Mesenteric fat pad (tissue), 1 donor: ENCODE data around the gene PTPN14. TPM values are rescaled to one million over a fixed set of nuclear protein-coding genes. Genes with fewer than 3 reads are reported as not detected.
"Not testable (repeated sequence)": the region's sequence is repeated elsewhere in the genome, so short reads cannot be mapped to it uniquely, and the experiment has no call there.

Experiments used
- DNase-seq: peaks from one replicate; pipeline ENCODE4 v3.0.0-alpha.2; 2020; ENCODE audit warnings: low spot score
- total RNA-seq: library from RNA; stranded (reverse); fragmentation: NEBNext Ultra II Directional; extraction: Animal tissue kit (Norgen Biotek cat#: 25700); gene quantifications from one replicate; pipeline ENCODE4 v1.2.1, GENCODE V29; 2021
- donor health status: DM: yes; HTN: yes; CAD: no.

Gene PTPN14
- total RNA-seq, 1 donor from 2014 or later, result 47.6 TPM

- DNase-seq, result no peak
These were observed 148.0 kb downstream of the PTPN14 start for GRCh38 chr1:214403431-214403830.

- no peak for DNase-seq
These were observed 148.8 kb downstream of the PTPN14 start for GRCh38 chr1:214402613-214403083.

GRCh38 chr1:214401666-214402065 is 149.7 kb downstream of the PTPN14 start:
- no peak for DNase-seq

GRCh38 chr1:214400131-214400530 is 151.3 kb downstream of the PTPN14 start:
- DNase-seq, result no peak

- DNase-seq, result no peak
These were observed 152.9 kb downstream of the PTPN14 start for GRCh38 chr1:214398490-214398889.

GRCh38 chr1:214397497-214397896 is 153.9 kb downstream of the PTPN14 start:
- DNase-seq, result no peak

- DNase-seq, result no peak
These were observed 155.1 kb downstream of the PTPN14 start for GRCh38 chr1:214396330-214396729.

- not testable (repeated sequence) for DNase-seq
These were observed 156.8 kb downstream of the PTPN14 start for GRCh38 chr1:214394569-214394968.

- DNase-seq, result no peak
These were observed 158.3 kb downstream of the PTPN14 start for GRCh38 chr1:214393086-214393485.

- no peak for DNase-seq
These were observed 159.3 kb downstream of the PTPN14 start for GRCh38 chr1:214391873-214392645.

GRCh38 chr1:214389734-214390133 is 161.7 kb downstream of the PTPN14 start:
- no peak for DNase-seq

GRCh38 chr1:214386747-214387146 is 164.7 kb downstream of the PTPN14 start:
- no peak for DNase-seq

GRCh38 chr1:214386333-214386732 is 165.1 kb downstream of the PTPN14 start:
- DNase-seq, result no peak

GRCh38 chr1:214385428-214385827 is 166.0 kb downstream of the PTPN14 start:
- no peak for DNase-seq

- DNase-seq, result no peak
These were observed 166.9 kb downstream of the PTPN14 start for GRCh38 chr1:214384373-214385079.

GRCh38 chr1:214383381-214384372 is 167.7 kb downstream of the PTPN14 start:
- DNase-seq, result no peak

GRCh38 chr1:214380986-214381695 is 170.3 kb downstream of the PTPN14 start:
- DNase-seq, result no peak

- no peak for DNase-seq
These were observed 171.0 kb downstream of the PTPN14 start for GRCh38 chr1:214380396-214380795.

- DNase-seq, result no peak
These were observed 172.0 kb downstream of the PTPN14 start for GRCh38 chr1:214379236-214379970.

GRCh38 chr1:214378492-214378891 is 172.9 kb downstream of the PTPN14 start:
- no peak for DNase-seq
